Measurements from ENCODE around the gene FTCD.
"Not testable (repeated sequence)": the region's sequence is repeated elsewhere in the genome, so short reads cannot be mapped to it uniquely, and the experiment has no call there.

FTCD gene

GRCh38 chr21:46187261-46187660 lies 31.9 kb upstream of the FTCD start:
- no peaks in the 10 kb centered on the region for H3K9me3 ChIP-seq (ENCODE audit: control insufficient read depth in 2 of 2, low read length in 2 of 2)
- H3K27ac ChIP-seq (ENCODE audit: low read length) = no peak overlapping the region
- peaks cover 7 to 17% of the 10 kb centered on the region in 2 donors for H3K36me3 ChIP-seq (ENCODE audit: control insufficient read depth in 2 of 2, insufficient read depth in 2 of 2, low read length in 2 of 2)
- peaks cover 0 to 5% of the 10 kb centered on the region in 2 donors for H3K27me3 ChIP-seq (ENCODE audit: control insufficient read depth in 1 of 2, insufficient read depth in 2 of 2, low read length in 2 of 2)
- peaks cover 26% of the 10 kb centered on the region for H3K4me1 ChIP-seq (ENCODE audit: control insufficient read depth, insufficient read depth, low read length)
- no peak overlapping the region for H3K4me3 ChIP-seq (ENCODE audit: low read length in 2 of 2)
- H3K9ac ChIP-seq (ENCODE audit: low read length in 2 of 2) = no peak overlapping the region

- Histone ChIP-seq H3K27me3 (ENCODE audit: control insufficient read depth in 1 of 2, insufficient read depth in 2 of 2, low read length in 2 of 2) (peaks cover 0 to 5% of the 10 kb centered on the region in 2 donors), H3K4me3 (ENCODE audit: low read length in 2 of 2) (no peak overlapping the region), H3K27ac (ENCODE audit: low read length) (no peak overlapping the region), H3K4me1 (ENCODE audit: control insufficient read depth, insufficient read depth, low read length) (peaks cover 18% of the 10 kb centered on the region), H3K9me3 (ENCODE audit: control insufficient read depth in 2 of 2, low read length in 2 of 2) (no peaks in the 10 kb centered on the region), H3K9ac (ENCODE audit: low read length in 2 of 2) (no peak overlapping the region), H3K36me3 (ENCODE audit: control insufficient read depth in 2 of 2, insufficient read depth in 2 of 2, low read length in 2 of 2) (peaks cover 3 to 6% of the 10 kb centered on the region in 2 donors)
Measured at GRCh38 chr21:46185716-46186115, 30.3 kb upstream of the FTCD start.

DNA sequence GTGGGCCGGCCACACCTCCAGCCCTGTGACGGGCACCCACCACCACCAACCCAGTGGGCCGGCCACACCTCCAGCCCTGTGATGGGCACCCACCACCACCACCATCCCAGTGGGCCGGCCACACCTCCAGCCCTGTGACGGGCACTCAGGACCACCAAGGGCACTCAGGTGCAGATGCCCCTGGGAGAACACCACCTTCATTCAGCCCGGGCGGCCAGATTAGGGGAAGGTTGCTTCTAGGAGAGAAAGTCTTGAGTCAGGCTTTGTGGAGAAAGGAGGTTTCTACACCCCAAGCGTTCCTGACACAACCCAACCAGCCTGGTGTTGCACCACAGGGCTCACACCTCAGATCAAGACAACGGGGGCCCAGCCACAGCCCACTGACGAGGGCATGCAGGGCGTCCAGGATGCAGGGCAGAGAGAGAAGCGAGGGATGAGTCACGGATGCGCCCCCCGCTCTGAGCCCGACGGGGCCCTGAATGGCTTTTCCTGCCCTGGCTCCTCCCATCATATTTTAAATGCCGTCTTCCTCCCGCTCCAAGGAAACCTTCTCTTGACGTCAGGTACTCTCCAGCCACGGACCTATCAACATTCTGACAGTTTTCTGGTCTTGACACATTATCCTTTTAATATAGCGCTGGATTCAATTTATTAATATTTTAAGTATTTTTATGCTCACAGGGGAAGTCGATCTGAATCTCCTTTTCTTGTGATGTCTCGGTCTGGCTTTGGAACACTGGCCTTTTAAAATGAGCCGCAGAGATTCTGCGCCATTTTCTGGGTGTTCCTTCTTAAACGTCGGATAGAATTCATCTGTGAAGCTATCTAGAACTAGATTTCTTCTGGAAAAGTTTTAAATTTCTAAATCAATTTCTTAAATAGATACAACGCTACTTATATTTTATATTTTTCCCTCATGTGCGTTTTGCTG lies 29.5 kb upstream of the FTCD start:
- no peaks in the 10 kb centered on the region for H3K9me3 ChIP-seq (ENCODE audit: control insufficient read depth in 2 of 2, low read length in 2 of 2)
- no peak overlapping the region for H3K9ac ChIP-seq (ENCODE audit: low read length in 2 of 2)
- H3K4me1 ChIP-seq (ENCODE audit: control insufficient read depth, insufficient read depth, low read length) = peaks cover 18% of the 10 kb centered on the region
- H3K4me3 ChIP-seq (ENCODE audit: low read length in 2 of 2) = peak overlapping the region; percentile 71
- H3K27ac ChIP-seq (ENCODE audit: low read length) = no peak overlapping the region
- peaks cover 3 to 6% of the 10 kb centered on the region in 2 donors for H3K36me3 ChIP-seq (ENCODE audit: control insufficient read depth in 2 of 2, insufficient read depth in 2 of 2, low read length in 2 of 2)
- H3K27me3 ChIP-seq (ENCODE audit: control insufficient read depth in 1 of 2, insufficient read depth in 2 of 2, low read length in 2 of 2) = peaks cover 0 to 5% of the 10 kb centered on the region in 2 donors

- H3K36me3 ChIP-seq (ENCODE audit: control insufficient read depth in 2 of 2, insufficient read depth in 2 of 2, low read length in 2 of 2) = peaks cover 3% of the 10 kb centered on the region in 2 donors
- H3K27ac ChIP-seq (ENCODE audit: low read length) = no peak within 1 kb of the TSS
- H3K9me3 ChIP-seq (ENCODE audit: control insufficient read depth in 2 of 2, low read length in 2 of 2) = no peaks in the 10 kb centered on the region
- peak within 1 kb of the TSS; percentile 71 to 76 for H3K4me3 ChIP-seq (ENCODE audit: low read length in 2 of 2)
- H3K9ac ChIP-seq (ENCODE audit: low read length in 2 of 2) = peak within 1 kb of the TSS in 1 of 2 donors; percentile 23
- H3K4me1 ChIP-seq (ENCODE audit: control insufficient read depth, insufficient read depth, low read length) = peaks cover 12% of the 10 kb centered on the region
- H3K27me3 ChIP-seq (ENCODE audit: control insufficient read depth in 1 of 2, insufficient read depth in 2 of 2, low read length in 2 of 2) = peaks cover 0 to 5% of the 10 kb centered on the region in 2 donors
Measured at GRCh38 chr21:46183910-46184624, 28.7 kb upstream of the FTCD start, which contains the start of gene SPATC1L. Gene SPATC1L, minus strand, starts transcription at chr21:46184459. Its CDS starts 1,643 bp downstream, at chr21:46182816.

- not testable (repeated sequence) for H3K27me3 ChIP-seq (ENCODE audit: control insufficient read depth in 1 of 2, insufficient read depth in 2 of 2, low read length in 2 of 2); H3K36me3 ChIP-seq (ENCODE audit: control insufficient read depth in 2 of 2, insufficient read depth in 2 of 2, low read length in 2 of 2); H3K4me1 ChIP-seq (ENCODE audit: control insufficient read depth, insufficient read depth, low read length); H3K27ac ChIP-seq (ENCODE audit: low read length); H3K9me3 ChIP-seq (ENCODE audit: control insufficient read depth in 2 of 2, low read length in 2 of 2); H3K9ac ChIP-seq (ENCODE audit: low read length in 2 of 2)
- peak overlapping the region in 1 of 2 donors; percentile 76 for H3K4me3 ChIP-seq (ENCODE audit: low read length in 2 of 2)
Measured at GRCh38 chr21:46183337-46183909, 28.0 kb upstream of the FTCD start.

DNA sequence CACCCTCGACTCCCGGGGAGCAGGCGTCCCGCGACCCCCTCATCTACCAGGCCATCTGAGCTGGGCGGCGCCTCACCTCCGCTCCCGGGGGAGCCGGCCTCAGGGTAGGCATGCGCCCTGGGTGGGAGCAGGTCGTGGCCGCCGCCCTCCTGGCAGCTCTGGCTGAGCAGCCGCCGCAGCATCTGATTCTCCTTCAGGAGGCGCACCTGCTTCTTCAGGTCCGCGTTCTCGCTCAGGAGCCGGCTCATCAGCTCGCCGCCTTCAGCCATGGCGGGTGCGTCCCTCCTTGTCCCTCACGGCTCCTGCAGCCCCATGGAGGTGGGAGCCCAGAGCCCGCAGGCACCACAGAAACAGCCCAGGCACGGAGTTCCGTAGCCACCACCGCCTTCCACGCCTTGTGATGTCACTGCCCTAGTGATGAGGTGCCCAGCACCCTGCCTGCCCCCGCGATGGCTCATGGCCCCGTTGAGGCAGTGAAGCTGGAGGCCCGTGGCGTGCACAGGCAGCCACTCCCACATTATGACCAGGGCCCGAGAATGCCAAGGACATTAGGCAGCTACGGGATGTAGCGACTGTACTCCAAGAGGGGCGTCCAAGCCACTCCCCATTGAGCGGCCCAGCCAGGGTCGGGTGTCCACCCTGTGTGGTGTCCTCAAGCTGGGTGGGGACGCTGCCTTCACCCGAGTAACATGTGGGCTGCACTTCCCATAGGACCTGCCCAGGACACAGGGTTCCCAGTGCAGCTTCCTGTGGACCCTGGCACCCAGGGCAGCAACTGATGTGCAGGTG lies 27.4 kb upstream of the FTCD start:
- H3K36me3 ChIP-seq (ENCODE audit: control insufficient read depth in 2 of 2, insufficient read depth in 2 of 2, low read length in 2 of 2) = no peaks in the 10 kb centered on the region
- H3K4me3 ChIP-seq (ENCODE audit: low read length in 2 of 2) = no peak overlapping the region
- H3K9me3 ChIP-seq (ENCODE audit: control insufficient read depth in 2 of 2, low read length in 2 of 2) = no peaks in the 10 kb centered on the region
- peaks cover 6% of the 10 kb centered on the region for H3K4me1 ChIP-seq (ENCODE audit: control insufficient read depth, insufficient read depth, low read length)
- H3K27ac ChIP-seq (ENCODE audit: low read length) = no peak overlapping the region
- peaks cover 0 to 5% of the 10 kb centered on the region in 2 donors for H3K27me3 ChIP-seq (ENCODE audit: control insufficient read depth in 1 of 2, insufficient read depth in 2 of 2, low read length in 2 of 2)
- no peak overlapping the region for H3K9ac ChIP-seq (ENCODE audit: low read length in 2 of 2)

DNA sequence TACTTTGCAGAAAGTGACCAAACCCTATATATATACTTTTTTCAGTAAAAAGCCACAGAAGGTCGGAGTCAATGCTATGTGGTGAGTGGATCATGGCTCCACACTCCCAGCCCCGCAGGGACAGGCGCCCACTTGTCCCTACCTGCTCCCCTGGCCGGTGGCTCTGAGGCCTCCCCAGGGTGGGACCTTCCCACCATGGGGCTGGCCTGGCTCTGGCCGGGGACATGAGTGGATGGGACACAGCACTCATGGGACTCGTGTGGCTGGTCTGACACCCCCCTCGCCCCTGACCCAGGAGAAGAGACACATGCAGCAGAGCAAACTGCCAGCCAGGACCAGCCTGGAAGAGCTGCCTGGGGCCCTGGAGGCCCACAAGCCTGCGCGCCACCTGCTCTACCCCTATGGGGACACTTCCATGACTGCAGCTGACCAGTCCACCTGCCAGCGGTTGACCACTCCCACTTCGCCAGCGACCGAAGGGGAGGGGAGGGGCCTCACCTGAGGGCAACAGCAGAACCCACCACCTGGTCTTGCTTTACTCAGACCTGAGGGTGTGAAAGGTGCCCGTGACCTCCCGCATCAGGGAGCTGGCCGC lies 26.7 kb upstream of the FTCD start:
- Histone ChIP-seq H3K36me3 (ENCODE audit: control insufficient read depth in 2 of 2, insufficient read depth in 2 of 2, low read length in 2 of 2) (no peaks in the 10 kb centered on the region), H3K27me3 (ENCODE audit: control insufficient read depth in 1 of 2, insufficient read depth in 2 of 2, low read length in 2 of 2) (peaks cover 0 to 5% of the 10 kb centered on the region in 2 donors), H3K9me3 (ENCODE audit: control insufficient read depth in 2 of 2, low read length in 2 of 2) (no peaks in the 10 kb centered on the region), H3K9ac (ENCODE audit: low read length in 2 of 2) (no peak overlapping the region), H3K4me1 (ENCODE audit: control insufficient read depth, insufficient read depth, low read length) (peaks cover 6% of the 10 kb centered on the region), H3K27ac (ENCODE audit: low read length) (no peak overlapping the region), H3K4me3 (ENCODE audit: low read length in 2 of 2) (no peak overlapping the region)

- Histone ChIP-seq H3K9ac (ENCODE audit: low read length in 2 of 2) (no peak overlapping the region), H3K9me3 (ENCODE audit: control insufficient read depth in 2 of 2, low read length in 2 of 2) (no peaks in the 10 kb centered on the region), H3K27me3 (ENCODE audit: control insufficient read depth in 1 of 2, insufficient read depth in 2 of 2, low read length in 2 of 2) (peaks cover 0 to 5% of the 10 kb centered on the region in 2 donors), H3K4me3 (ENCODE audit: low read length in 2 of 2) (no peak overlapping the region), H3K4me1 (ENCODE audit: control insufficient read depth, insufficient read depth, low read length) (peaks cover 6% of the 10 kb centered on the region), H3K36me3 (ENCODE audit: control insufficient read depth in 2 of 2, insufficient read depth in 2 of 2, low read length in 2 of 2) (no peaks in the 10 kb centered on the region), H3K27ac (ENCODE audit: low read length) (no peak overlapping the region)
Measured at GRCh38 chr21:46181436-46181835, 26.1 kb upstream of the FTCD start.

- Histone ChIP-seq H3K4me3 (ENCODE audit: low read length in 2 of 2) (no peak overlapping the region), H3K27me3 (ENCODE audit: control insufficient read depth in 1 of 2, insufficient read depth in 2 of 2, low read length in 2 of 2) (peaks cover 0 to 3% of the 10 kb centered on the region in 2 donors), H3K9ac (ENCODE audit: low read length in 2 of 2) (no peak overlapping the region), H3K27ac (ENCODE audit: low read length) (no peak overlapping the region), H3K36me3 (ENCODE audit: control insufficient read depth in 2 of 2, insufficient read depth in 2 of 2, low read length in 2 of 2) (no peaks in the 10 kb centered on the region), H3K9me3 (ENCODE audit: control insufficient read depth in 2 of 2, low read length in 2 of 2) (no peaks in the 10 kb centered on the region), H3K4me1 (ENCODE audit: control insufficient read depth, insufficient read depth, low read length) (peaks cover 6% of the 10 kb centered on the region)
Measured at GRCh38 chr21:46180778-46181391, 25.5 kb upstream of the FTCD start.
